ENCODE data around the gene PLEKHA6.

The PLEKHA6 gene

GRCh38 chr1:204280099-204280961 is 79.4 kb downstream of the PLEKHA6 start:
- no peak for TF ChIP-seq CTCF (conservative IDR thresholded peaks at IDR 0.05; ENCODE audit: low read depth, low read length)
- no peak for DNase-seq (ENCODE audit: low read depth)
- no peak overlapping the region for H3K4me3 ChIP-seq (ENCODE audit: low read depth, low read length)

GRCh38 chr1:204278958-204279357 is 80.8 kb downstream of the PLEKHA6 start:
- H3K4me3 ChIP-seq (ENCODE audit: low read depth, low read length): no peak overlapping the region

GRCh38 chr1:204278251-204278650 is 81.5 kb downstream of the PLEKHA6 start:
- peak; percentile 23 for DNase-seq (ENCODE audit: low read depth)
- no peak for TF ChIP-seq CTCF (conservative IDR thresholded peaks at IDR 0.05; ENCODE audit: low read depth, low read length)
- no peak overlapping the region for H3K4me3 ChIP-seq (ENCODE audit: low read depth, low read length)

More at GRCh38 chr1:204278958-204279357, 80.8 kb downstream of the PLEKHA6 start:
- TF ChIP-seq CTCF (conservative IDR thresholded peaks at IDR 0.05; ENCODE audit: low read depth, low read length): no peak
- no peak for DNase-seq (ENCODE audit: low read depth)

- no peak for DNase-seq (ENCODE audit: low read depth)
- H3K4me3 ChIP-seq (ENCODE audit: low read depth, low read length): no peak overlapping the region
- TF ChIP-seq CTCF (conservative IDR thresholded peaks at IDR 0.05; ENCODE audit: low read depth, low read length): no peak
Observed at GRCh38 chr1:204277563-204278219, 82.0 kb downstream of the PLEKHA6 start.

- no peak overlapping the region for H3K4me3 ChIP-seq (ENCODE audit: low read depth, low read length)
- no peak for DNase-seq (ENCODE audit: low read depth)
- no peak for TF ChIP-seq CTCF (conservative IDR thresholded peaks at IDR 0.05; ENCODE audit: low read depth, low read length)
Observed at GRCh38 chr1:204275695-204276370, 83.9 kb downstream of the PLEKHA6 start.

GRCh38 chr1:204274446-204274845 is 85.3 kb downstream of the PLEKHA6 start:
- no peak overlapping the region for H3K4me3 ChIP-seq (ENCODE audit: low read depth, low read length)
- TF ChIP-seq CTCF (conservative IDR thresholded peaks at IDR 0.05; ENCODE audit: low read depth, low read length): no peak
- DNase-seq (ENCODE audit: low read depth): no peak

Measured in choroid plexus epithelial cell (primary cell).